GM18502 (cell line): ENCODE measurements around the gene DNM1.
"Not testable (repeated sequence)": the region's sequence is repeated elsewhere in the genome, so short reads cannot be mapped to it uniquely, and the experiment has no call there.

Experiments used
- ATAC-seq: cut with Tn5 transposase; IDR thresholded peaks from one replicate; pipeline ENCODE4 v1.9.1; 2021; ENCODE audit warnings: mild to moderate bottlenecking; ENCODE audit not compliant: unreplicated experiment, poor library complexity

DNM1 gene

DNA sequence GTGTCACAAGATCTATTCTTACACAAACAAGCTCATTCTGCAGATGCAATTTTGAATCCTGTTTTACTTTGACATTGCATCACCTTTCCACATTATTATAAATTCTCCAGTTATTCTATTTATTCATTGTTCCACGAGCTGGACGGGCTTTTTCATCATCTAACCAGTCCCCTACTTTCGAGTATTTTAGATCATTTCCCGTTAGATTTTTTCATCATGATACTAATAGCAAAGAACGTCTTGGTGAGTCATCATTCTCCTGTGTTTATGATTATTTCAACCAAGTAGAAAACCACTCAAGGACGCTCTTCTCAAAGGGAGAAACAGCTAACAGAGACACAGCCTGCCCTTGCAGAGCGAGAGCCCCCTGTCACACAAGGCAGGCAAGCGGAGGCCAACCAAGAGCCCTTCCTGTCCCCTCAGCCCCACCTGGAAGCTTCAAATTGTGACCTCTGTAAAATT lies 28.0 kb upstream of the DNM1 start:
- ATAC-seq: no peak

DNA sequence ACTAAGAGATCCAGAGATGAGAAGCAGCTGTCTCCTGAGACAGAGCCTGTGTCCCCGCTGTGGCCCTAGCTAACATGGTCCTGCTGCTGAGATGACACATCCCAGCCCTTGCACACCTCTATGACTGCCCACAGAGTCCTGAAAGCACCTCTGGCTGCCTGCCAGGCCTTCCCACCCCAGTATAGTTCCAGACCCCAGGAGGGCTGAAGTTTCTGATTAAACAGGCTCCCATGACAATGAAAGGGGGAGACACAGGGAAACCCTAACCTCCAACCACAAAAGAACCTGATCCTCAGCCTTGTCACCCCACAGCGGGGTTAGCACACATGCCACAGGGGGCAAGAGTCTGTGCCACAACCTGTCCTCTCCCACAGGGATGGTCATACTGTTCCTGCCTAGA lies 27.5 kb upstream of the DNM1 start:
- ATAC-seq: no peak

DNA sequence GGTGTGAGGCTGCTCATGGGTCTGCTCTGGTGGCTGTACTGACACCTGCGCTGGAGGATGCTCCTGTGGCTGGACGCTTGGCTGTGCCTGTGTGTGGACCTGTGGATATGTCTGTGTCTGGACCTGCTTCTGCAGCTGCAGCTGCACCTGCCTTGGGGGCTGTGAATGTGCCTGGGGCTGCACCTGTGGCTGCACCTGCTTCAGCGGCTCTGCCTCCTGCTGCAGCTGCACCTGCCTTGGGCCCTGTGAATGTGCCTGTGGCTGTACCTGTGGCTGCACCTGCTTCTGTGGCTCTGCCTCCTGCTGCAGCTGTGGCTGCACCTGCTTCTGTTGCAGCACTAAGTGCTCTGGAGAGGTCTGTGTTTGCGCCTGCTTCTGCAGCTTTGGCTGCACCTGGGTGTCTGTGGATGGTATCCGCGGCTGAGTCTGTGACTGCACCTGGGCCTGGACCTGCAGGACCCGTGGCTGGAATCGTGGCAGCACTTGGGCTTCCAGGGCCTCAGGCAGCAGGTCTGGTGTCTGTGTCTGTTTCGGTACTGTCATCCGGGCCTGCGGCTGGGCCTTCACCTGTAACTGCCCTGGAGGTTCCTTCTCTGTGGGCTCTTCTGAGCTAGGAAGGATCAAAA lies 24.3 kb upstream of the DNM1 start:
- ATAC-seq: no peak

DNA sequence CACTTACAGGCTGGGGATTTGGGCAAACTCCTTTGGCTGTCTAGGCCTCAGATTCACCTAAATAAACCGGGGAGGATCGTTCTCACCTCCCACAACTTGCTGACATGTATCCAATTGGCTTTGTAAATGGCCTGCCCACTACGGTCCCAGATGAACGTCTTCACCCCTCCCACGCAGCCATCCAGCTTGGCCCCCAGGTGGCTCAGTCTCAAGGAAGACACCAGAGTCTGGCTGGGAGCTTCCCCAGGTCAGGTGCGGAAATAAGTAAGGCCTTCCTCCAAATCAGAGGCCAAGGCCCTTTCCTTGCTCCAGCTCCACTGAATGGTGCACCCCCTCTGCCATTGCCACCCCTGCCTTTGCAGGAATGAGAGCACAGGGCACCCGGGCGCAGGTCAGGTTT lies 23.2 kb upstream of the DNM1 start:
- ATAC-seq: no peak

- no peak for ATAC-seq
Measured at GRCh38 chr9:128180447-128180846, 22.7 kb upstream of the DNM1 start.

DNA sequence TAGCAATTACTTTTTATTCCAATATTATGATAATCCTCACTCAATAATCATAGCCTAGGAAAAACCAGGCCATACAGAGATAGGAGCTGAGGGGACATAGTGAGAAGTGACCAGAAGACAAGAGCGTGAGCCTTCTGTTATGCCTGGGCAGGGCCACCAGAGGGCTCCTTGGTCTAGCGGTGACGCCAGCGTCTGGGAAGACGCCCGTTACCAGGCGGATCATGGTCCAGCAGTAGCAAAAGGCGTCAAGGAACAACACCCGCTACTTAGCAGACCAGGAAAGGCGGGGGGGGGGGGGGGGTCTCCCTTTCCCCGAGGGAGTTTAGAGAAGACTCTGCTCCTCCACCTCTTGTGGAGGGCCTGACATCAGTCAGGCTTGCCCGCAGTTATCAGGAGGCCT lies 21.7 kb upstream of the DNM1 start:
- not testable (repeated sequence) for ATAC-seq

- ATAC-seq: no peak
Measured at GRCh38 chr9:128182893-128183588, 20.1 kb upstream of the DNM1 start.

DNA sequence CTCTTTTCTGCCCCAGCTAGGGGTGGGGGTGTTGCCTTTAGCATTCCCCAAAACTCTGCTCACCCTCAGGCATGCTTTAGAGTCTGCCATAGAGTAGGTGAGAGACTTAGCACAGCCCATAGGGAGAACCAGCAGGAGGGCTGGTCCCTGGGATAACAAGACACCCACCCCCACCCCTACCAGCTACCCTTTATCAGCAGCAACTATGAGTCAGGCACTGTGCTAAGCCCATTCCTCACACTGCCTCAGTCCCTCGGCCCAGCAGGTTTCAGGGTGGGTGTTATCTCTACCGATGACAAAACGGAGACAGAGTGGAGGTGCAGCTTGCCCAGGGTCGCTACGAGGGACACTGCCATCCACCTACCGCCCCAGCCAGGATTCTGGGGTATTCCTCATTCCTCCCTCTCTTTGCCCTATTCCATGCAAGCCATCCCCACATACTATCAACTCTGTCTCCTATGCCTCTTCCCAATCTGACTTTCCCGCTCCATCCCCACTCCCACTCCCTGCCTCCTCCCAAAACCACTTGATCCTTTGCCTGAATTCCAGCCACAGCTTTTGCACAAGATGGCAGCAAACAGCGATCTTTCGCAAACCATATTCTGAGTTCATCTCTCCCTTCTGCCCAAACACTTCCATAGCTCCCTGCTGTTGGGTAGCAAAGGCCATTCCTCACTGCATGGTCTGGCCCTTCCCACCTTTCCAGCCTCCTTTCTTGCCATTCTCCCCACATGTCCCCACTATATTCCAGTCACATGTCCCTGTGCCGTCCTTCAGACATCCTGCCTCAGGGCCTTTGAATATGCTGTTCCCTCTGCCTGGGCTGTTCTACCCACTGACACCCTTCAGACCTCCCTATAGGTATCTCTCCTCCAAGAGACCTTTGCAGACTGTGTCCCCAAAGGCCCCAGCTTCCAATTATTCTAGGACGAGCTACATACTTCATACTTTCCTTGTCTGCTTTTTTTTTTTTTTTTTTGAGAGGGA lies 16.9 kb upstream of the DNM1 start:
- no peak for ATAC-seq

GRCh38 chr9:128187361-128187760 lies 15.8 kb upstream of the DNM1 start:
- no peak for ATAC-seq

- ATAC-seq: no peak
Measured at GRCh38 chr9:128188209-128188608, 15.0 kb upstream of the DNM1 start.

GRCh38 chr9:128190013-128190412 lies 13.2 kb upstream of the DNM1 start:
- no peak for ATAC-seq

- ATAC-seq: peak; percentile 23
Measured at GRCh38 chr9:128190516-128191405, 12.4 kb upstream of the DNM1 start.

- peak; percentile 67 for ATAC-seq
Measured at GRCh38 chr9:128191406-128192046, 11.7 kb upstream of the DNM1 start, which contains the start of gene CIZ1. TSS of gene CIZ1 (minus strand) at chr9:128191572. CDS start at chr9:128190857, 715 bp downstream.

DNA sequence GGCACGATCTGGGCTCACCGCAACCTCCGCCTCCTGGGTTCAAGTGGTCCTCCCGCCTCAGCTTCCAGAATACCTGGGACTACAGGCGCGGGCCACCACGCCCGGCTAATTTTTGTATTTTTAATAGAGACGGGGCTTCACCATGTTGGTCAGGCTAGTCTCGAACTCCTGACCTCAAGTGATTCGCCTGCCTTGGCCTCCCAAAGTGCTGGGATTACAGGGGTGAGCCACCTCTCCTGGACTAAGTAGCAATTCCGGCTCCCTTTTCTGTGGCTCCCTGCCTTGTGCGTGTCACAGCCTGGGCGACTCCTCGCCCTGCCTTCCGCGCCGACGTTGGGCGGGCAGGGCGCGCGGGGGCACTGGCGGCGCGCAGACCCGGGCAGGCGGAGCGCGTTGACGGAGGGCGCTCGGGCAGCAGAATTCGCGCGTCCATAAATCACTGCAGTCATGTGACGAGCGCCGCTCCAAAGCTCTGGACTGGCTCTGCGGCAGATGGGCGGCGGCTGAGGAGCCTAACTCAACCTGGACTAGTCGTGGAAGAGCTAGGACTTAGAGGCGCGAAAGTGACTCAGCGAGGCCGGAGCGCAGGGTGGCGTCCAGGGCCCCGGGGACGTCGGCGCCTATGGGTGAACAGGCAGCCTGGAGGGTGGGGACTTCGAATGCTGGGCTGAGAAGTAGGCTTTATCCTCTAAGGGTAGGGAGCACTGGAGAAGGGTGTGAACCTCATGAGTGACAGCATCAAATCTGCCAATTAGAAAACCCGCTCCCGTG lies 10.4 kb upstream of the DNM1 start:
- ATAC-seq: peak; percentile 65

DNA sequence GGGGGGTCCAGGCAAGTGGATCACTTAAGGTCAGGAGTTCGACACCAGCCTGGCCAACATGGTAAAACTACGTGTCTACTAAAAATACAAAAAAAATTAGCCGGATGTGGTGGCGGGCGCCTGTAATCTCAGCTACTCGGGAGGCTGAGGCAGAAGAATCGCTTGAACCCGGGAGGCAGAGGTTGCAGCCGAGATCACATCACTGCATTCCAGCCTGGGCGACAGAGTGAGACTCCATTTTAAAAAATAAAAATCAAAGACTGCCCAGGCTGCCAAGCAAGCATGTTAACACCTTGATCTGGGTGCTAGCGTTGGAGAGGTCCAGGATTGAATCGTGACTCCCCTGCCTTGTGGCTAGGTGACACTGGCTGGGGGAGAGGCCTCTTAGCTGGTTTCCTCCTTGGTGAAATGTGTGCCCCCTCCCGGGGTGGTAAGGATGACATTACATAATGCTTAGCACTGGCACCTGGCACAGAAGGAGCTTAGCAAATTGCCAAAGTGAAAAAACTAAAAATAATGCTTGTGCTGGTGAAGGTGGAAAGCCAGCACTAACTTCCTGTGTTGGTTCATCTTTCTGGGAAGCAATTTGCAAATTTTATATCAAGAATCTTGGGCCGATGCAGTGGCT lies 9.6 kb upstream of the DNM1 start:
- ATAC-seq: no peak

DNA sequence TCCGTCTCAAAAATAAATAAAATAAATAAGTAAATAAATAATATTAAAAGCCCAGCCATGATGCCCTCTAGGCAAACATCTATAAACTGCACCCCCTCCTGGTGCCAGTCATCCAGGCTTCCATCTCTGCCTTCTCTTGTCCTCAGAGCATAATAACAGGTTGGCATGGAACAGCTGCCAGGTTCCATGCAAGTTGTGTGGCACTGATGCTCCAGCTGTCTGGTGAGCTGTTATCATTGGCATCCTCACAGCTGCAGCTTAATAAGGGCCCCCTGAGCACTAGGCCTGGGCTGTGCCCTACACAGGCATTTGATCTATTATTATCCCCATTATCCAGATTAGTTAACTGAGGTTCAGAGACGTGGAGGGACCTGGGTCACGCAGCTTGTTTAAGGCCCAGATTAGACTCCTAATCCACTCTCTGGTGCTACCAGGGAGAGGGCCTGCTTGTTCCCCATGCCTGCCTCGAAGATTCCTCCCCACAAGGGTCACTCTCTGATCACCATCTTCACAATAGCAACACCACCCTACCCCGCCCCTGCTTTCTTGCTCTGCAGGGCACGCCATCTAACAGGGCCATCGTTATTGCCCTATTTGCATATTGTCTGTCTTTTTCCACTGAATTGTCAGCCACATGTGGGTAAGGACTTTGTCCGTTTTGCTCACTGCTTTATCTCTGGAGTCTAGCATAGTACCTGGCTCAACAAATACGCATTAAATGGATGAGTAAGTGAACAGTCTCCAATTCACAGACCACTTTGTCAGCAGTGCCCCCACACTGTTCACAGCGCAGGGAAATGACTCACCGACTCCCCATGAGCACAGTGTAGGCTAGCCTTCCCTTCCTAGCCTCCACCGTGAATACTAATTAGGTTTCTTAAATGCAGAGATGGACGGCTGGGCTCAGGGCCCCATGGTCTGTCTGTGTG lies 1.5 kb upstream of the DNM1 start:
- ATAC-seq: no peak

GRCh38 chr9:128202648-128203023 lies 543 bp upstream of the DNM1 start:
- no peak for ATAC-seq
